Stimulated activated naive CD8-positive, alpha-beta T cell treated with anti-CD3 and anti-CD28 coated beads, Interleukin-15, amount 100 ng/mL, for 72 hours (primary cell): ENCODE results near the gene ZNF783.
"Not testable (repeated sequence)": the region's sequence is repeated elsewhere in the genome, so short reads cannot be mapped to it uniquely, and the experiment has no call there.

Experiments used
- ATAC-seq: fragments of 150-1000 bp; cut with Tn5 transposase; 2 replicates; pipeline ENCODE4 v1.10.0; 2021; ENCODE audit warnings: mild to moderate bottlenecking, moderate library complexity
- DNase-seq, 2 donors: peaks; one replicate each; pipeline ENCODE4 v3.0.0; 2021 to 2022
- H3K27ac Mint-ChIP-seq, 2 donors: one replicate each; pipeline ENCODE4 v1.8.0; 2022; ENCODE audit warnings: mild to moderate bottlenecking in 2 of 2, mixed read lengths in 2 of 2, moderate library complexity in 2 of 2
- H3K27me3 Mint-ChIP-seq: one replicate; pipeline ENCODE4 v1.8.0; 2022; ENCODE audit warnings: mixed read lengths
- H3K4me1 Mint-ChIP-seq: one replicate; pipeline ENCODE4 v1.8.0; 2022; ENCODE audit warnings: mild to moderate bottlenecking, mixed read lengths
- H3K4me3 Mint-ChIP-seq, 2 donors: one replicate each; pipeline ENCODE4 v1.8.0; 2022; ENCODE audit warnings: mild to moderate bottlenecking in 2 of 2, mixed read lengths in 2 of 2, moderate library complexity in 1 of 2
- H3K9me3 Mint-ChIP-seq, 2 donors: one replicate each; pipeline ENCODE4 v1.8.0; 2022; ENCODE audit warnings: mixed read lengths in 2 of 2

Gene ZNF783

GRCh38 chr7:149229526-149229925 is 32.5 kb upstream of the ZNF783 start:
- Mint-ChIP-seq H3K9me3 (no peaks in the 10 kb centered on the region), H3K4me3 (no peak overlapping the region), H3K4me1 (no peaks in the 10 kb centered on the region), H3K27ac (no peak overlapping the region), H3K27me3 (peaks cover 25% of the 10 kb centered on the region)
- DNase-seq (no peak), ATAC-seq (peak; percentile 32)

GRCh38 chr7:149232362-149232761 is 29.6 kb upstream of the ZNF783 start:
- no peak overlapping the region for H3K27ac Mint-ChIP-seq
- ATAC-seq (no peak), DNase-seq (no peak)
- H3K4me1 Mint-ChIP-seq, result no peaks in the 10 kb centered on the region
- peaks cover 32% of the 10 kb centered on the region for H3K27me3 Mint-ChIP-seq
- H3K9me3 Mint-ChIP-seq, result no peaks in the 10 kb centered on the region
- no peak overlapping the region for H3K4me3 Mint-ChIP-seq

GRCh38 chr7:149233655-149234204 is 28.3 kb upstream of the ZNF783 start:
- DNase-seq, H3K9me3 Mint-ChIP-seq, H3K4me1 Mint-ChIP-seq, H3K27ac Mint-ChIP-seq, H3K4me3 Mint-ChIP-seq: not testable (repeated sequence)
- peak; percentile 59 for ATAC-seq
- peaks cover 32% of the 10 kb centered on the region for H3K27me3 Mint-ChIP-seq

GRCh38 chr7:149237502-149237901 is 24.5 kb upstream of the ZNF783 start:
- no peak for ATAC-seq
- Mint-ChIP-seq H3K27ac (no peak overlapping the region), H3K4me3 (no peak overlapping the region)

GRCh38 chr7:149238051-149238450 is 23.9 kb upstream of the ZNF783 start:
- H3K4me3 Mint-ChIP-seq, result peak overlapping the region; percentile 8 to 10
- peaks cover 5 to 8% of the 10 kb centered on the region in 2 donors for H3K9me3 Mint-ChIP-seq
- H3K4me1 Mint-ChIP-seq, result peaks cover 33% of the 10 kb centered on the region
- DNase-seq (no peak), ATAC-seq (no peak)
- peak overlapping the region in 1 of 2 donors; percentile 72 for H3K27ac Mint-ChIP-seq
- peaks cover 10% of the 10 kb centered on the region for H3K27me3 Mint-ChIP-seq

More at GRCh38 chr7:149237502-149237901, 24.5 kb upstream of the ZNF783 start:
- peaks cover 16% of the 10 kb centered on the region for H3K27me3 Mint-ChIP-seq
- H3K4me1 Mint-ChIP-seq, result peaks cover 33% of the 10 kb centered on the region
- peaks cover under 1 to 2% of the 10 kb centered on the region in 2 donors for H3K9me3 Mint-ChIP-seq
- DNase-seq, result no peak

GRCh38 chr7:149239345-149240143 is 22.5 kb upstream of the ZNF783 start, which contains the start of gene ZNF212:
Gene ZNF212 (plus strand): TSS chr7:149239651. CDS start chr7:149239779, 128 bp downstream.
- Mint-ChIP-seq H3K9me3 (peaks cover 5 to 8% of the 10 kb centered on the region in 2 donors), H3K4me3 (peak within 1 kb of the TSS; percentile 93 to 95), H3K4me1 (peaks cover 37% of the 10 kb centered on the region), H3K27me3 (peaks cover 7% of the 10 kb centered on the region), H3K27ac (peak within 1 kb of the TSS; percentile 90 to 98)
- ATAC-seq, result peak; percentile 100
- DNase-seq, result peak; percentile 87 to 91

- DNase-seq (no peak), ATAC-seq (no peak)
- peaks cover 48% of the 10 kb centered on the region for H3K4me1 Mint-ChIP-seq
- peaks cover 7% of the 10 kb centered on the region for H3K27me3 Mint-ChIP-seq
- no peak overlapping the region for H3K27ac Mint-ChIP-seq
- H3K9me3 Mint-ChIP-seq, result peaks cover 5 to 8% of the 10 kb centered on the region in 2 donors
- H3K4me3 Mint-ChIP-seq, result peak overlapping the region; percentile 93 to 95
These were observed 21.4 kb upstream of the ZNF783 start for GRCh38 chr7:149240637-149241036.

GRCh38 chr7:149241696-149242095 is 20.3 kb upstream of the ZNF783 start:
- peak overlapping the region in 1 of 2 donors; percentile 9 for H3K4me3 Mint-ChIP-seq
- H3K4me1 Mint-ChIP-seq, result peaks cover 55% of the 10 kb centered on the region
- ATAC-seq (no peak), DNase-seq (no peak)
- peak overlapping the region in 1 of 2 donors; percentile 71 for H3K27ac Mint-ChIP-seq
- H3K9me3 Mint-ChIP-seq, result peaks cover 5 to 8% of the 10 kb centered on the region in 2 donors
- peaks cover under 1% of the 10 kb centered on the region for H3K27me3 Mint-ChIP-seq

GRCh38 chr7:149245244-149245643 is 16.8 kb upstream of the ZNF783 start:
- H3K27ac Mint-ChIP-seq, result peak overlapping the region; percentile 48 to 73

GRCh38 chr7:149245744-149246143 is 16.3 kb upstream of the ZNF783 start:
- Mint-ChIP-seq H3K27me3 (no peaks in the 10 kb centered on the region), H3K27ac (peak overlapping the region in 1 of 2 donors; percentile 91), H3K9me3 (peaks cover 5 to 8% of the 10 kb centered on the region in 2 donors), H3K4me3 (peak overlapping the region; percentile 36 to 49), H3K4me1 (peaks cover 67% of the 10 kb centered on the region)
- ATAC-seq (peak; percentile 57), DNase-seq (no peak)

More at GRCh38 chr7:149245244-149245643, 16.8 kb upstream of the ZNF783 start:
- peak in 1 of 2 donors; percentile 53 for DNase-seq
- peak; percentile 93 for ATAC-seq
- H3K4me3 Mint-ChIP-seq, result peak overlapping the region in 1 of 2 donors; percentile 36
- H3K9me3 Mint-ChIP-seq, result peaks cover 5 to 8% of the 10 kb centered on the region in 2 donors
- H3K27me3 Mint-ChIP-seq, result no peaks in the 10 kb centered on the region
- H3K4me1 Mint-ChIP-seq, result peaks cover 71% of the 10 kb centered on the region

GRCh38 chr7:149248777-149249176 is 13.2 kb upstream of the ZNF783 start:
- peak overlapping the region; percentile 66 to 77 for H3K27ac Mint-ChIP-seq
- H3K4me3 Mint-ChIP-seq, result peak overlapping the region; percentile 63 to 70
- H3K9me3 Mint-ChIP-seq, result no peaks in the 10 kb centered on the region
- no peaks in the 10 kb centered on the region for H3K27me3 Mint-ChIP-seq
- peak; percentile 54 for ATAC-seq
- DNase-seq, result peak in 1 of 2 donors; percentile 19
- peaks cover 56% of the 10 kb centered on the region for H3K4me1 Mint-ChIP-seq

- not testable (repeated sequence) for H3K4me3 Mint-ChIP-seq, H3K27ac Mint-ChIP-seq, DNase-seq, ATAC-seq, H3K27me3 Mint-ChIP-seq, H3K9me3 Mint-ChIP-seq
- peaks cover 46% of the 10 kb centered on the region for H3K4me1 Mint-ChIP-seq
These were observed 11.8 kb upstream of the ZNF783 start for GRCh38 chr7:149250151-149250550.

- not testable (repeated sequence) for H3K27me3 Mint-ChIP-seq, DNase-seq, H3K9me3 Mint-ChIP-seq, ATAC-seq, H3K4me3 Mint-ChIP-seq, H3K27ac Mint-ChIP-seq
- peaks cover 34% of the 10 kb centered on the region for H3K4me1 Mint-ChIP-seq
These were observed 10.5 kb upstream of the ZNF783 start for GRCh38 chr7:149251518-149251917.

GRCh38 chr7:149252378-149252777 is 9.6 kb upstream of the ZNF783 start:
- Mint-ChIP-seq H3K27ac (no peak overlapping the region), H3K4me1 (peaks cover 30% of the 10 kb centered on the region), H3K27me3 (no peaks in the 10 kb centered on the region), H3K9me3 (no peaks in the 10 kb centered on the region), H3K4me3 (no peak overlapping the region)
- DNase-seq (no peak), ATAC-seq (no peak)

GRCh38 chr7:149253665-149254064 is 8.3 kb upstream of the ZNF783 start:
- Mint-ChIP-seq H3K27ac (no peak overlapping the region), H3K4me3 (no peak overlapping the region), H3K4me1 (peaks cover 17% of the 10 kb centered on the region), H3K27me3 (no peaks in the 10 kb centered on the region), H3K9me3 (no peaks in the 10 kb centered on the region)
- no peak for DNase-seq
- no peak for ATAC-seq
